ENCODE measurements around the gene OPRL1.
"Not testable (repeated sequence)": the region's sequence is repeated elsewhere in the genome, so short reads cannot be mapped to it uniquely, and the experiment has no call there.

Gene OPRL1

DNA sequence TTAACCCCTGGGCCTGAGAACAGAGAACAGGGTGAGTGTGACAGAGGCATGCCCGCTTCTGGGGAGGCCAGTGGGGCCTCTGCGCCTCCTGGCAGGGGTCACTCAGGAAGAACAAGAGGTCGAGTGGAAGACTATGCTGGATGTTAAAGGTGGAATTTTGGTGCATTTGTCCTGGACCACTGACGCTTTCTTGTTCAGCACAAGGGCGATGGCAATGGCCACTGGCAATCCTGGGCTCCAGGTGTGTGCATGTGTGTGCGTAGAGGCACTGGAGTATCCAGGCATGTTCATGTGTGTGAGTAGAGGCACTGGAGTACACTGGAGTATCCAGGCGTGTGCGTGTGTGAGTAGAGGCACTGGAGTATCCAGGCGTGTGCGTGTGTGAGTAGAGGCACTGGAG is 51.0 kb downstream of the OPRL1 start:
- CTCF ChIA-PET = interaction anchor here (1.0 kb wide), 1 partner anchor 50 kb away, joined by 4 read pairs; the partner anchor contains the start of gene OPRL1
- POLR2A ChIA-PET (ENCODE audit: low non-redundant PET) = no interaction called here
- DNase-seq (ENCODE audit: low spot score) = no peak

DNA sequence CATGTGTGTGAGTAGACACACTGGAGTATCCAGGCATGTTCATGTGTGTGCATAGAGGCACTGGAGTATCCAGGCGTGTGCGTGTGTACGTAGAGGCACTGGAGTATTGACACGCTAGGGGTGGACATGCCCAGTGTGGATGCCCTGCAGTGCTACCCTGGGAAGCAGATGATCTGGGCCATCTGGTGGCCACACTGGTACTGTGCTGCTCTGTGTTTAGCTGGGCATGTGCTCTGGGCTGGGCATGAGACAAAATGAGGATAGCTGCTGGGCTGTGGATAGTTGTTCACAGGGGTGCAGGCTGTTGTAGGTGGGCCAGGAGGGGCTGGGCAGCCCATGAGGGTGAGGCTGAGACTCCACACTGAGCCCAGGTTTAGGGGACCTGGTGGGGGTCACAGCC is 51.5 kb downstream of the OPRL1 start:
- ChIA-PET CTCF (interaction anchor here (0.5 to 1.0 kb wide), 4 partner anchors 17 to 628 kb away, joined by 3 to 4 read pairs (median 4); partner anchors contain the start of gene OPRL1), POLR2A (ENCODE audit: low non-redundant PET) (no interaction called here)
- peak; percentile 72 for DNase-seq (ENCODE audit: low spot score)
- TF ChIP-seq, protein P1, sequence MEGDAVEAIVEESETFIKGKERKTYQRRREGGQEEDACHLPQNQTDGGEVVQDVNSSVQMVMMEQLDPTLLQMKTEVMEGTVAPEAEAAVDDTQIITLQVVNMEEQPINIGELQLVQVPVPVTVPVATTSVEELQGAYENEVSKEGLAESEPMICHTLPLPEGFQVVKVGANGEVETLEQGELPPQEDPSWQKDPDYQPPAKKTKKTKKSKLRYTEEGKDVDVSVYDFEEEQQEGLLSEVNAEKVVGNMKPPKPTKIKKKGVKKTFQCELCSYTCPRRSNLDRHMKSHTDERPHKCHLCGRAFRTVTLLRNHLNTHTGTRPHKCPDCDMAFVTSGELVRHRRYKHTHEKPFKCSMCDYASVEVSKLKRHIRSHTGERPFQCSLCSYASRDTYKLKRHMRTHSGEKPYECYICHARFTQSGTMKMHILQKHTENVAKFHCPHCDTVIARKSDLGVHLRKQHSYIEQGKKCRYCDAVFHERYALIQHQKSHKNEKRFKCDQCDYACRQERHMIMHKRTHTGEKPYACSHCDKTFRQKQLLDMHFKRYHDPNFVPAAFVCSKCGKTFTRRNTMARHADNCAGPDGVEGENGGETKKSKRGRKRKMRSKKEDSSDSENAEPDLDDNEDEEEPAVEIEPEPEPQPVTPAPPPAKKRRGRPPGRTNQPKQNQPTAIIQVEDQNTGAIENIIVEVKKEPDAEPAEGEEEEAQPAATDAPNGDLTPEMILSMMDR (conservative IDR thresholded peaks at IDR 0.05; ENCODE audit: low read depth) = peak; percentile 25; the same call in 1 of the 2 replicates
- no peak overlapping the region for H3K27ac ChIP-seq

More for the DNA sequence above, 51.0 kb downstream of the OPRL1 start:
- H3K27ac ChIP-seq = no peak overlapping the region
- TF ChIP-seq, protein P1 (conservative IDR thresholded peaks at IDR 0.05; ENCODE audit: low read depth) = no peak

DNA sequence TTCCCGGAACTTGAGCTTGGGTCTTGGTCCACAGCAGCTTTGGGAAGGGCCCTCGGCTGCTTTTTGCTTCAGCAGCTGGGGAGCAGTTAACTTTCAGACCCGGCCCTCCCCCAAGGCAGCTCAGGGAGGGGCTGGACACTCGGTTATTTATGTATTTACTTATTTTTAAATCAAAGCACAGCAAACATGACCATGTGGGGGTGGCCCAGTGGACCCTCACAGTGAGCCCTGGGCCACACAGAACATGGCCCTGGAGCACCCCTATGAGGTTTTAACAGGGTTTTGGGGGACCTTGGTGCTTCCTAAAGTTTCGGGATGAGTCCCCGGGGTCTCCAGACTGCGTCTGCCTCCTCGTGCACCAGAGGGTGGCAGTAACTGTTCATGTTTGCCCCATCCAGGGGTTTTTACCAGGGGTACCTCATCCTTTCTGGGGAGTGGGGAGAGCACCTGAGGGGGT is 54.1 kb downstream of the OPRL1 start:
- CTCF ChIA-PET = interaction anchor here (0.6 kb wide), 1 partner anchor 73 kb away, joined by 3 read pairs; no protein-coding TSS in a partner anchor
- POLR2A ChIA-PET (ENCODE audit: low non-redundant PET) = no interaction called here
- no peak overlapping the region for H3K27ac ChIP-seq
- TF ChIP-seq, protein P1 (conservative IDR thresholded peaks at IDR 0.05; ENCODE audit: low read depth) = no peak; the same call in 1 of the 2 replicates
- no peak for DNase-seq (ENCODE audit: low spot score)

DNA sequence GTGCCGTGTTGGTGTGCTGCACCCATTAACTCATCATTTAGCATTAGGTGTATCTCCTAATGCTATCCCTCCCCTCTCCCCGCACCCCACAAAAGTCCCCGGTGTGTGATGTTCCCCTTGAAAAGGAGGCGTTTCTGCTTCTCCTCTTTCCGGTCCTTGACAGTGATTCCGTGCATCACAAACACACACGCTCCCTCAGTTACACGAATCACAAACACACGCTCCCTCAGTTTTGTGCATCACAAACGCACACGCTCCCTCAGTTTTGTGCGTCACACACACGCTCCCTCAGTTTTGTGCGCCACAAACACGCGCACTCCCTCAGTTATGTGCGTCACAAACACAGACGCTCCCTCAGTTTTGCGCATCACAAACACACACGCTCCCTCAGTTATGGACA is 54.9 kb downstream of the OPRL1 start:
- CTCF ChIA-PET; POLR2A ChIA-PET (ENCODE audit: low non-redundant PET); H3K27ac ChIP-seq; DNase-seq (ENCODE audit: low spot score): not testable (repeated sequence)

DNA sequence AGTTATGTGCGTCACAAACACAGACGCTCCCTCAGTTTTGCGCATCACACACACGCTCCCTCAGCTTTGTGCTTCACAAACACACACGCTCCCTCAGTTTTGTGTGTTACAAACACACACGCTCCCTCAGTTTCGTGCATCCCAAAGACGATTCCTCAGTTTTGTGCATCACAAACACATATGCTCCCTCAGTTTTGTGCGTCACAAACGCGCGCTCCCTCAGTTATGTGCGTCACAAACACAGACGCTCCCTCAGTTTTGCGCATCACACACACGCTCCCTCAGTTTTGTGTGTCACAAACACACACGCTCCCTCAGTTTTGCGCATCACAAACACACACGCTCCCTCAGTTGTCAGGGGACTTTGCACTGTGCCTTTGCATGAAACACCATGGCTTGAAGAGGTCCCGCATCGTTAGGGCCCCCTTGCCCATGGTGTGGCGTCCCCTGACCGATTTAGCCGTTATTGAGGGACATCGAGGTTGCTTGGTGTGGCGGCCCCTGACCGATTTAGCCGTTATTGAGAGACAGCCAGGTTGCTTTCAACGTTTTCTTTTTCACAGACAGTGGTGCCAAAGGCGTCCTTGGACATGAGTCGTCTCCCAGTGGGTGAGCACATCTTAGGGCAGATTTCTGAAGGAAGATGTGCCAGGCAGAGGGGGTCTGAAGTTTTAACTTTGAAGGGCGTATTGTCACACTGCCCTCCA is 56.3 kb downstream of the OPRL1 start:
- CTCF ChIA-PET = no interaction called here
- POLR2A ChIA-PET (ENCODE audit: low non-redundant PET) = no interaction called here
- no peak for DNase-seq (ENCODE audit: low spot score)
- no peak overlapping the region for H3K27ac ChIP-seq
- TF ChIP-seq, protein P1 (conservative IDR thresholded peaks at IDR 0.05; ENCODE audit: low read depth) = no peak

DNA sequence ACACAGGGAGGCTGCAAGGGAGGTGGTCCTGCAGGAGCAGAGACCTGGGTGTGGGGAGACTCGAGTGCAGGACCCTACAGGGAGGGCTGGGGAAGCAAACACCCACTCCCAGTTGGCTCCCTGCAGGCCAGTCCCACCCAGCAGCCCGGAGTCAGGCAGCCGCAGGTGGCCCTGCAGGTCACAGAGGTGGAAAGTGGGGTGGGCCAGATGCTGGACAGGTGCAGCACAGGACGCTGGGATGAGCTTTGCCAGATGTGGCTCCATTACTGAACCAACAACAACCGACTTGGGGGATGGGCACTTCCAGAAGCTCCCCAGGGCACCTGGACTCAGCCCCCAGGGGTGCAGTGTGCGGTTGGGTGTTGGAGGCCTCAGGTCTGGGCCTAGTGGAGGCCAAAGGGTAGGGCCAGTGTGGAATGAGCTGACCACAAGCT is 57.7 kb downstream of the OPRL1 start:
- TF ChIP-seq, protein P1 (conservative IDR thresholded peaks at IDR 0.05; ENCODE audit: low read depth) = no peak
- no peak overlapping the region for H3K27ac ChIP-seq
- no peak for DNase-seq (ENCODE audit: low spot score)
- POLR2A ChIA-PET (ENCODE audit: low non-redundant PET) = no interaction called here
- CTCF ChIA-PET = interaction anchor here (0.7 to 1.0 kb wide), 2 partner anchors 16 to 17 kb away, joined by 3 read pairs; no protein-coding TSS in a partner anchor

DNA sequence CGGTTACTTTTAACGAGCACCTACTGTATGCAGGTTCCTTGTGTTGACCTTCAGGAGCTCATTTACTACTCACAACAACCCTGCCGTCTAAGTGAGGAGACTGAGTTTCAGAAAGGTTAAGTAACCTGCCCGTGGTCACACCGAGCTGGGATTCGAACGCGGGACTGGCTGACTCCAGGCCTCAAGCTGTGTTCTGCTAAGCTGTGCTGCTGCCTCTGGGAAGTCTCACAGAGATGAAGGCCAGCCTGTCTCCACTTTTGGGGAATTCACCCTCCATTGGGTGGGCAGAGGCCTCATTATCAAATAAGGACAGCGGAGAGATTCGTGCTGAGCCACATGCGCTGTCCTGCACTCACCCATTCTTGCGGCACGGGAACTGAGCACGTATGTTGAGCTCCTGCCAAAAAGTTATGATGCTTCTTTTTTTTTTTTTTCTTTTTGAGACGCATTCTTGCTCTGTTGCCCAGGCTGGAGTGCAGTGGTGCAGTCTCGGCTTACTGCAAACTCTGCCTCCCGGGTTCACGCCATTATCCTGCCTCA is 58.5 kb downstream of the OPRL1 start:
- no peak for DNase-seq (ENCODE audit: low spot score)
- TF ChIP-seq, protein P1 (conservative IDR thresholded peaks at IDR 0.05; ENCODE audit: low read depth) = no peak
- ChIA-PET POLR2A (ENCODE audit: low non-redundant PET) (no interaction called here), CTCF (interaction anchor here (0.5 to 1.1 kb wide), 5 partner anchors 16 to 332 kb away, joined by 3 to 5 read pairs (median 3); no protein-coding TSS in a partner anchor)
- H3K27ac ChIP-seq = no peak overlapping the region

All from RWPE1 (cell line).